HEK293 (cell line): ENCODE measurements around the gene MSANTD3.

Source experiments
- BCL11A ChIP-seq: fragments of 450-650 bp; formaldehyde crosslinking; IDR thresholded peaks from 2 replicates; pipeline ENCODE4 v1.5.1; 2016; ENCODE audit warnings: low read depth, missing biosample characterization, missing genetic modification characterization
- HOXA7 ChIP-seq: sonication (generic); formaldehyde crosslinking; IDR thresholded peaks from 2 replicates; pipeline ENCODE4 v1.8.1; 2022; ENCODE audit warnings: missing genetic modification reagents, borderline replicate concordance
- KLF8 ChIP-seq: fragments of 450-650 bp; formaldehyde crosslinking; IDR thresholded peaks from 2 replicates; pipeline ENCODE4 v1.5.1; 2016; ENCODE audit warnings: missing biosample characterization, missing genetic modification characterization
- MEIS1 ChIP-seq: sonication (generic); formaldehyde crosslinking; IDR thresholded peaks from 2 replicates; pipeline ENCODE4 v1.8.1; 2022; ENCODE audit warnings: missing genetic modification reagents, mild to moderate bottlenecking, borderline replicate concordance
- RBAK ChIP-seq: fragments of 450-650 bp; formaldehyde crosslinking; IDR thresholded peaks from 2 replicates; pipeline ENCODE4 v1.5.1; 2016; ENCODE audit warnings: missing biosample characterization, missing genetic modification characterization
- ZBTB48 ChIP-seq: fragments of 450-650 bp; formaldehyde crosslinking; IDR thresholded peaks from 2 replicates; pipeline ENCODE4 v1.5.1; 2016; ENCODE audit warnings: missing biosample characterization, missing genetic modification characterization
- ZBTB8A ChIP-seq: fragments of 450-650 bp; formaldehyde crosslinking; IDR thresholded peaks from 2 replicates; pipeline ENCODE4 v1.5.1; 2016; ENCODE audit warnings: missing biosample characterization, missing genetic modification characterization
- ZNF202 ChIP-seq: fragments of 450-650 bp; formaldehyde crosslinking; IDR thresholded peaks from 2 replicates; pipeline ENCODE4 v1.5.1; 2016; ENCODE audit warnings: missing biosample characterization, missing genetic modification characterization, borderline replicate concordance
- ZNF214 ChIP-seq: fragments of 450-650 bp; formaldehyde crosslinking; IDR thresholded peaks from 2 replicates; pipeline ENCODE4 v1.5.1; 2017; ENCODE audit warnings: missing biosample characterization, mild to moderate bottlenecking, missing genetic modification characterization, borderline replicate concordance
- ZNF248 ChIP-seq: fragments of 450-650 bp; formaldehyde crosslinking; IDR thresholded peaks from 2 replicates; pipeline ENCODE4 v1.5.1; 2017; ENCODE audit warnings: missing biosample characterization, missing genetic modification characterization
- ZNF274 ChIP-seq, 2 experiments: fragments of 200-500 bp in 1 of 2; fragments of 450-650 bp in 1 of 2; sonication (Bioruptor generic) in 1 of 2; formaldehyde crosslinking in 1 of 2; IDR thresholded peaks; 2 replicates each; pipeline versions ENCODE4 v1.5.1 to v1.6.1; 2014 to 2016; ENCODE audit warnings: borderline replicate concordance in 1 of 2, inconsistent platforms in 1 of 2, low read length in 1 of 2, missing biosample characterization in 1 of 2, missing genetic modification characterization in 1 of 2
- ZNF324 ChIP-seq: fragments of 450-650 bp; formaldehyde crosslinking; IDR thresholded peaks from 2 replicates; pipeline ENCODE4 v1.5.1; 2016; ENCODE audit warnings: missing biosample characterization, missing genetic modification characterization
- ZNF416 ChIP-seq: fragments of 450-650 bp; formaldehyde crosslinking; IDR thresholded peaks from 2 replicates; pipeline ENCODE4 v1.5.1; 2016; ENCODE audit warnings: missing biosample characterization, missing genetic modification characterization
- ZNF548 ChIP-seq: fragments of 450-650 bp; formaldehyde crosslinking; IDR thresholded peaks from 2 replicates; pipeline ENCODE4 v1.5.1; 2016; ENCODE audit warnings: missing biosample characterization, missing genetic modification characterization
- ZNF701 ChIP-seq: fragments of 450-650 bp; formaldehyde crosslinking; IDR thresholded peaks from 2 replicates; pipeline ENCODE4 v1.5.1; 2016; ENCODE audit warnings: missing biosample characterization, missing genetic modification characterization
- ZNF707 ChIP-seq: fragments of 450-650 bp; formaldehyde crosslinking; IDR thresholded peaks from 2 replicates; pipeline ENCODE4 v1.5.1; 2016; ENCODE audit warnings: missing biosample characterization, missing genetic modification characterization
- TF ChIP-seq, protein P1 (sequence below): fragments of 450-650 bp; formaldehyde crosslinking; IDR thresholded peaks from 2 replicates; pipeline ENCODE4 v1.5.1; 2016; ENCODE audit warnings: missing biosample characterization, missing genetic modification characterization
- TF ChIP-seq, protein P2 (sequence below): fragments of 450-650 bp; formaldehyde crosslinking; IDR thresholded peaks from 2 replicates; pipeline ENCODE4 v1.5.1; 2016; ENCODE audit warnings: missing biosample characterization, missing genetic modification characterization
- TF ChIP-seq, protein P3 (sequence below): fragments of 450-650 bp; formaldehyde crosslinking; IDR thresholded peaks from 2 replicates; pipeline ENCODE4 v1.5.1; 2016; ENCODE audit warnings: missing biosample characterization, missing genetic modification characterization
- TF ChIP-seq, protein P4 (sequence below): fragments of 450-650 bp; formaldehyde crosslinking; IDR thresholded peaks from 2 replicates; pipeline ENCODE4 v1.5.1; 2016; ENCODE audit warnings: missing biosample characterization, missing genetic modification characterization, low read depth
- TF ChIP-seq, protein P5 (sequence below): fragments of 450-650 bp; formaldehyde crosslinking; IDR thresholded peaks from 2 replicates; pipeline ENCODE4 v1.5.1; 2016; ENCODE audit warnings: missing biosample characterization, missing genetic modification characterization
- TF ChIP-seq, protein P6 (sequence below): fragments of 450-650 bp; IDR thresholded peaks from 2 replicates; pipeline ENCODE4 v1.5.1; 2018; ENCODE audit warnings: missing biosample characterization, missing genetic modification characterization

The MSANTD3 gene

DNA sequence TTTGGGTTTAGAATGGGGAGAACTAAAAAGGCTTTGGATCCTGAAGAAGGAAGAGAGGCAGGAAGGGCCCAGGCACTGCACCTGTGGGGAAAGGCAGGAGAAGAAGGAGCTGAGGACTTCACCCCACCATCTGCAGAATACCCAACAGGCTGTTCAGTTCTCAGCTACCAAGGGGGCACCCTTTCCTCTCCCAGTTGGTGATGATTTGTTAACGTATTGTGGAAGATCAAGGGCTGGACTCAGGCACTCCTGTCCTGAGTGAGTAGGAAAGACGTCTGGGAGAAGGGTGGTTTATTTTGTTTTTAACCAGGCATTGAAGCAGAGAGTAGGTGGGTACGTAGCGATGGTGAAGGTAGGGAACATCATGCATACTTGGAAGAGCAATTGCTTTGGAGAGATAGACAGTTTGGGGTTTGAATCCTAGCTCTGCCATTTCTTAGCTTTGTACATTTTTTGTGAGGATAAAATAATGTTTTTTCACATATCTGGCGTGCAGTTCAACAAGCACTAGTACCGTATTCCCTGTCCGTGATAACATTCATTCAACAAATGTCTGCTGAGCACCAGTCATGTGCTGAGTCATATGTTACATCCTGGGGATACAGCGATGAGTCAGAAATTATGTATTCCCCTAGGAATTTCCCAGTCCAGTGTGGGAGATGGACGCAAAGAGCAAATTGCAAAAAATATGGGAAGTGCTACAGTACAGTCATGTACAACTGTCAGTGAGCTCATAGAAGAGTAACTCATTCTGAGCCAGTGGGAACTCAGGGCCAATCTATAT is 2.1 kb downstream of the MSANTD3 start (continued):
- TF ChIP-seq, protein P1, sequence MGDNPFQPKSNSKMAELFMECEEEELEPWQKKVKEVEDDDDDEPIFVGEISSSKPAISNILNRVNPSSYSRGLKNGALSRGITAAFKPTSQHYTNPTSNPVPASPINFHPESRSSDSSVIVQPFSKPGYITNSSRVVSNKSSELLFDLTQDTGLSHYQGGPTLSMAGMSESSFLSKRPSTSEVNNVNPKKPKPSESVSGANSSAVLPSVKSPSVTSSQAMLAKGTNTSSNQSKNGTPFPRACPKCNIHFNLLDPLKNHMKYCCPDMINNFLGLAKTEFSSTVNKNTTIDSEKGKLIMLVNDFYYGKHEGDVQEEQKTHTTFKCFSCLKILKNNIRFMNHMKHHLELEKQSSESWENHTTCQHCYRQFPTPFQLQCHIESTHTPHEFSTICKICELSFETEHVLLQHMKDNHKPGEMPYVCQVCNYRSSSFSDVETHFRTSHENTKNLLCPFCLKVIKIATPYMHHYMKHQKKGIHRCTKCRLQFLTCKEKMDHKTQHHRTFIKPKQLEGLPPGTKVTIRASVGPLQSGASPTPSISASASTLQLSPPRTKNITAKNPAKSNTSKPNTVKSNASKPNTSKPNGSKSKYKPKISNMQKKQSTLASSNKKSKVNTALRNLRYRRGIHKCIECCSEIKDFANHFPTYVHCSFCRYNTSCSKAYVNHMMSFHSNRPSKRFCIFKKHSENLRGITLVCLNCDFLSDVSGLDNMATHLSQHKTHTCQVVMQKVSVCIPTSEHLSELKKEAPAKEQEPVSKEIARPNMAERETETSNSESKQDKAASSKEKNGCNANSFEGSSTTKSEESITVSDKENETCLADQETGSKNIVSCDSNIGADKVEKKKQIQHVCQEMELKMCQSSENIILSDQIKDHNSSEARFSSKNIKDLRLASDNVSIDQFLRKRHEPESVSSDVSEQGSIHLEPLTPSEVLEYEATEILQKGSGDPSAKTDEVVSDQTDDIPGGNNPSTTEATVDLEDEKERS = 0 out of 2 replicates have a peak, but pooled peaks have one; percentile 28
- TF ChIP-seq KLF8 (tag by site-specific recombination) = 0 out of 2 replicates have a peak, but pooled peaks have one; percentile 53
- no peak for TF ChIP-seq ZNF248 (tag by site-specific recombination)
- TF ChIP-seq, protein P2, sequence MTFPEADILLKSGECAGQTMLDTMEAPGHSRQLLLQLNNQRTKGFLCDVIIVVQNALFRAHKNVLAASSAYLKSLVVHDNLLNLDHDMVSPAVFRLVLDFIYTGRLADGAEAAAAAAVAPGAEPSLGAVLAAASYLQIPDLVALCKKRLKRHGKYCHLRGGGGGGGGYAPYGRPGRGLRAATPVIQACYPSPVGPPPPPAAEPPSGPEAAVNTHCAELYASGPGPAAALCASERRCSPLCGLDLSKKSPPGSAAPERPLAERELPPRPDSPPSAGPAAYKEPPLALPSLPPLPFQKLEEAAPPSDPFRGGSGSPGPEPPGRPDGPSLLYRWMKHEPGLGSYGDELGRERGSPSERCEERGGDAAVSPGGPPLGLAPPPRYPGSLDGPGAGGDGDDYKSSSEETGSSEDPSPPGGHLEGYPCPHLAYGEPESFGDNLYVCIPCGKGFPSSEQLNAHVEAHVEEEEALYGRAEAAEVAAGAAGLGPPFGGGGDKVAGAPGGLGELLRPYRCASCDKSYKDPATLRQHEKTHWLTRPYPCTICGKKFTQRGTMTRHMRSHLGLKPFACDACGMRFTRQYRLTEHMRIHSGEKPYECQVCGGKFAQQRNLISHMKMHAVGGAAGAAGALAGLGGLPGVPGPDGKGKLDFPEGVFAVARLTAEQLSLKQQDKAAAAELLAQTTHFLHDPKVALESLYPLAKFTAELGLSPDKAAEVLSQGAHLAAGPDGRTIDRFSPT (tag by site-specific recombination) = peak; percentile 42; the same call in 1 of the 2 replicates
- TF ChIP-seq, protein P3, sequence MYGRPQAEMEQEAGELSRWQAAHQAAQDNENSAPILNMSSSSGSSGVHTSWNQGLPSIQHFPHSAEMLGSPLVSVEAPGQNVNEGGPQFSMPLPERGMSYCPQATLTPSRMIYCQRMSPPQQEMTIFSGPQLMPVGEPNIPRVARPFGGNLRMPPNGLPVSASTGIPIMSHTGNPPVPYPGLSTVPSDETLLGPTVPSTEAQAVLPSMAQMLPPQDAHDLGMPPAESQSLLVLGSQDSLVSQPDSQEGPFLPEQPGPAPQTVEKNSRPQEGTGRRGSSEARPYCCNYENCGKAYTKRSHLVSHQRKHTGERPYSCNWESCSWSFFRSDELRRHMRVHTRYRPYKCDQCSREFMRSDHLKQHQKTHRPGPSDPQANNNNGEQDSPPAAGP (tag by site-specific recombination) = peak; percentile 51; the same call in 1 of the 2 replicates
- TF ChIP-seq ZNF548 (tag by site-specific recombination) = no peak
- no peak for TF ChIP-seq ZNF324
- no peak for TF ChIP-seq ZNF274 (IDR thresholded peaks at IDR 0.05; ENCODE audit: low read length)
- TF ChIP-seq ZNF274 (tag by site-specific recombination; IDR thresholded peaks at IDR 0.05; ENCODE audit: borderline replicate concordance) = no peak
- no peak for TF ChIP-seq MEIS1 (CRISPR knock-in tag)
- TF ChIP-seq ZBTB48 = no peak
- TF ChIP-seq ZNF701 (tag by site-specific recombination) = no peak
- peak; percentile 61; the same call in 1 of the 2 replicates for TF ChIP-seq BCL11A
- no peak for TF ChIP-seq ZNF202 (tag by site-specific recombination)
- no peak for TF ChIP-seq HOXA7 (CRISPR knock-in tag)
- no peak for TF ChIP-seq ZNF416
- no peak for TF ChIP-seq ZNF214 (tag by site-specific recombination)
- no peak for TF ChIP-seq RBAK (tag by site-specific recombination)
- TF ChIP-seq ZNF707 (tag by site-specific recombination) = no peak
- TF ChIP-seq ZBTB8A (tag by site-specific recombination) = no peak
- TF ChIP-seq, protein P4, sequence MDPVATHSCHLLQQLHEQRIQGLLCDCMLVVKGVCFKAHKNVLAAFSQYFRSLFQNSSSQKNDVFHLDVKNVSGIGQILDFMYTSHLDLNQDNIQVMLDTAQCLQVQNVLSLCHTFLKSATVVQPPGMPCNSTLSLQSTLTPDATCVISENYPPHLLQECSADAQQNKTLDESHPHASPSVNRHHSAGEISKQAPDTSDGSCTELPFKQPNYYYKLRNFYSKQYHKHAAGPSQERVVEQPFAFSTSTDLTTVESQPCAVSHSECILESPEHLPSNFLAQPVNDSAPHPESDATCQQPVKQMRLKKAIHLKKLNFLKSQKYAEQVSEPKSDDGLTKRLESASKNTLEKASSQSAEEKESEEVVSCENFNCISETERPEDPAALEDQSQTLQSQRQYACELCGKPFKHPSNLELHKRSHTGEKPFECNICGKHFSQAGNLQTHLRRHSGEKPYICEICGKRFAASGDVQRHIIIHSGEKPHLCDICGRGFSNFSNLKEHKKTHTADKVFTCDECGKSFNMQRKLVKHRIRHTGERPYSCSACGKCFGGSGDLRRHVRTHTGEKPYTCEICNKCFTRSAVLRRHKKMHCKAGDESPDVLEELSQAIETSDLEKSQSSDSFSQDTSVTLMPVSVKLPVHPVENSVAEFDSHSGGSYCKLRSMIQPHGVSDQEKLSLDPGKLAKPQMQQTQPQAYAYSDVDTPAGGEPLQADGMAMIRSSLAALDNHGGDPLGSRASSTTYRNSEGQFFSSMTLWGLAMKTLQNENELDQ (tag by site-specific recombination) = no peak
- TF ChIP-seq, protein P5, sequence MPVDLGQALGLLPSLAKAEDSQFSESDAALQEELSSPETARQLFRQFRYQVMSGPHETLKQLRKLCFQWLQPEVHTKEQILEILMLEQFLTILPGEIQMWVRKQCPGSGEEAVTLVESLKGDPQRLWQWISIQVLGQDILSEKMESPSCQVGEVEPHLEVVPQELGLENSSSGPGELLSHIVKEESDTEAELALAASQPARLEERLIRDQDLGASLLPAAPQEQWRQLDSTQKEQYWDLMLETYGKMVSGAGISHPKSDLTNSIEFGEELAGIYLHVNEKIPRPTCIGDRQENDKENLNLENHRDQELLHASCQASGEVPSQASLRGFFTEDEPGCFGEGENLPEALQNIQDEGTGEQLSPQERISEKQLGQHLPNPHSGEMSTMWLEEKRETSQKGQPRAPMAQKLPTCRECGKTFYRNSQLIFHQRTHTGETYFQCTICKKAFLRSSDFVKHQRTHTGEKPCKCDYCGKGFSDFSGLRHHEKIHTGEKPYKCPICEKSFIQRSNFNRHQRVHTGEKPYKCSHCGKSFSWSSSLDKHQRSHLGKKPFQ (tag by site-specific recombination) = no peak
- TF ChIP-seq, protein P6, sequence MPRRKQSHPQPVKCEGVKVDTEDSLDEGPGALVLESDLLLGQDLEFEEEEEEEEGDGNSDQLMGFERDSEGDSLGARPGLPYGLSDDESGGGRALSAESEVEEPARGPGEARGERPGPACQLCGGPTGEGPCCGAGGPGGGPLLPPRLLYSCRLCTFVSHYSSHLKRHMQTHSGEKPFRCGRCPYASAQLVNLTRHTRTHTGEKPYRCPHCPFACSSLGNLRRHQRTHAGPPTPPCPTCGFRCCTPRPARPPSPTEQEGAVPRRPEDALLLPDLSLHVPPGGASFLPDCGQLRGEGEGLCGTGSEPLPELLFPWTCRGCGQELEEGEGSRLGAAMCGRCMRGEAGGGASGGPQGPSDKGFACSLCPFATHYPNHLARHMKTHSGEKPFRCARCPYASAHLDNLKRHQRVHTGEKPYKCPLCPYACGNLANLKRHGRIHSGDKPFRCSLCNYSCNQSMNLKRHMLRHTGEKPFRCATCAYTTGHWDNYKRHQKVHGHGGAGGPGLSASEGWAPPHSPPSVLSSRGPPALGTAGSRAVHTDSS (tag by site-specific recombination) = no peak
